Right ventricle myocardium superior (tissue), 1 donor: Measurements from ENCODE around the gene ANKRD31. TPM values are rescaled to one million over a fixed set of nuclear protein-coding genes. Genes with fewer than 3 reads are reported as not detected.
"Not testable (repeated sequence)": the region's sequence is repeated elsewhere in the genome, so short reads cannot be mapped to it uniquely, and the experiment has no call there.

Experiments used
- ATAC-seq: fragments of 200-7000 bp; cut with Tn5 transposase; one replicate; pipeline ENCODE4 v1.9.1; 2020; ENCODE audit warnings: mild to moderate bottlenecking; ENCODE audit not compliant: poor library complexity
- DNase-seq: peaks from one replicate; pipeline ENCODE4 v3.0.0-alpha.2; 2020
- intact Hi-C: fragments of 100-400 bp; cut with DNase I; formaldehyde crosslinking; loops from one replicate; pipeline ENCODE4 v1.11.2; 2022
- total RNA-seq: library from RNA; stranded (reverse); fragmentation: NEBNext Ultra II Directional; extraction: Animal tissue kit (Norgen Biotek cat#: 25700); gene quantifications from one replicate; pipeline ENCODE4 v1.2.1, GENCODE V29; 2021
- donor health status: DM: no; HTN: yes; CAD: no; lungs with severe emphysema.

ANKRD31 gene
- total RNA-seq, 1 donor from 2014 or later: 0.08 TPM

DNA sequence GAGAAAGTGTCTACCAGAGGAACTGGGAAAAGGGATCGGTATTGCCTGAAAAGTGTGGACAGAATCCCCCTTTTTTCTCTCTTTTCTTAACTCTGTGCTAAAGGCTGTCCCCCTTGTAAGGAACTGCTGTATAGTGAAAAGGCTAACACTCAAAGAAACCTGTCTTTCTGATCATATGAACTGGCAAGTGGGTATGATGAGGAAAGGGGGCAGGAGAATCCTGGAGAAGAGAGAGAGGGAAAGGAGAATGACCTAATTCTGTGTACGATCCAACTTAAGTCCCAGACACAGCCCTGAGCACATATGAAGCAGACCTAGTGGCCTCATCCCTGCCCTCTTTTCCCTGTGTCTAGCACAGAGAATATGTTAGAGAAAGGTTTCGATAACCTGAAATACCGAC is 967 bp downstream of the ANKRD31 start:
- no peak for DNase-seq

GRCh38 chr5:75234251-75234650 is 2.4 kb downstream of the ANKRD31 start:
- DNase-seq: no peak
- intact Hi-C loops: loop anchor here (10.0 kb wide), 1 partner anchor 451 kb away; no protein-coding TSS in a partner anchor
- ATAC-seq: no peak

More for the DNA sequence above, 967 bp downstream of the ANKRD31 start:
- ATAC-seq: no peak
- intact Hi-C loops: loop anchor here (2.0 to 10.0 kb wide), 2 partner anchors 101 to 449 kb away; partner anchors contain the start of gene HMGCR

GRCh38 chr5:75226916-75227315 is 9.8 kb downstream of the ANKRD31 start:
- ATAC-seq (no peak), DNase-seq (no peak)
- intact Hi-C loops: no loop called here

- DNase-seq (no peak), ATAC-seq (no peak)
- intact Hi-C loops: no loop called here
Measured at GRCh38 chr5:75225506-75225905, 11.2 kb downstream of the ANKRD31 start.

- intact Hi-C loops, ATAC-seq, DNase-seq: not testable (repeated sequence)
Measured at GRCh38 chr5:75220787-75221186, 15.9 kb downstream of the ANKRD31 start.

DNA sequence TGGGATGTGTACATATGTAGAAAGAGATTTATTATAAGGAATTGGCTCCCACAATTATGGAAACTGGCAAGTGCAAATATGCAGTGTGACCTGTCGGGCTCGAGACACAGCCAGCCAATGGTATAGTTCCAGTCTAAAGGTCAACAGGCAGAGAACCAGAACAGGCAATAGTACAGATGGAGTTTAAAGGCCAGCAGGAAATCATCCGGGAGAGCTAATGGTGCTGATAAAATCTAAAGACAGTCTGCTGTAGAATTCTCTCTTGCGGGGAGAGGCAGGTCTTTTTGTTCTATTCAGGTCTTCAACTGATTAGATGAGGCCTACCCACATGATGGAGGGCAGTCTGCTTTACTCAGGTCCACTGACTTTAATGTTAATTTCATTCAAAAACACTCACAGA is 21.8 kb downstream of the ANKRD31 start:
- no peak for DNase-seq
- intact Hi-C loops: no loop called here
- no peak for ATAC-seq

DNA sequence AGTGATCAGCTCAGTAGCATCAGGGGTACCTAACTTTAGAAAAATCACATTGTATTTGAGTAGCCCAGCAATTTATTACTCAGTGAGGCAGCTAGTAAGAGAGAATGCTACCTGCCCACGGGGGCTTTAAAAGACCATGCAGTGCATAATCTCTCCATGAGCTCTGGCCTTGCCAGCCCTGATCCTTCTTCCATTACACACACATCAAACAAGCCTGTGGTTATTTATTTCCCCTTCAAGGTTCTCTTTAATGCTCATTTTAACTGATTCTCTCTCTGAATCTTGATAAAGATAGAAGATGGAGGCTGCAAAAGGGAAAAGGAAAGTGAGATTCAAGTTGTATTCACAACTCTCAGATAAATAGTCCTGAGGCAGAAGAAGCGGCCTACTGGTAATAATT is 22.3 kb downstream of the ANKRD31 start:
- no peak for DNase-seq
- ATAC-seq: no peak
- intact Hi-C loops: no loop called here

DNA sequence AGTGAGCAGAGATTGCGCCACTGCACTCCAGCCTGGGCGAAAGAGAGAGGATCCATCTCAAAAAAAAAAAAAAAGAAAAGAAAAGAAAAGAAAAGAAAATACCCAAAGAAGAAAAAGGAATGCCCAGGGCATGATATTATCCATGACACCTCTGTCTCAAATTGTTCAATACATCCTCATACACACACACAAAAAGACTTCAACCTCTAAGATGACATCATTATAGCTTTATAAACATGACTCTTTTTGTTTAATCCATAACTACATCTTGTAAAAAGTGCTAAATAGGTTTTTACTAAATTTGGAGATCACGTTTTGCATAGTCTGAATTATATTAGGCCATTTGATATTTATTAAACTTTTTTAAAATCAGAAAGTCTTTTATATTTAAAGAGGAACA is 33.1 kb downstream of the ANKRD31 start:
- no peak for DNase-seq
- intact Hi-C loops: no loop called here
- no peak for ATAC-seq

GRCh38 chr5:75202935-75203334 is 33.7 kb downstream of the ANKRD31 start:
- no peak for DNase-seq
- ATAC-seq: no peak
- intact Hi-C loops: no loop called here

GRCh38 chr5:75200776-75201175 is 35.9 kb downstream of the ANKRD31 start:
- ATAC-seq (no peak), DNase-seq (no peak)
- intact Hi-C loops: no loop called here

- intact Hi-C loops: no loop called here
- ATAC-seq (no peak), DNase-seq (no peak)
Measured at GRCh38 chr5:75199946-75200345, 36.7 kb downstream of the ANKRD31 start.

DNA sequence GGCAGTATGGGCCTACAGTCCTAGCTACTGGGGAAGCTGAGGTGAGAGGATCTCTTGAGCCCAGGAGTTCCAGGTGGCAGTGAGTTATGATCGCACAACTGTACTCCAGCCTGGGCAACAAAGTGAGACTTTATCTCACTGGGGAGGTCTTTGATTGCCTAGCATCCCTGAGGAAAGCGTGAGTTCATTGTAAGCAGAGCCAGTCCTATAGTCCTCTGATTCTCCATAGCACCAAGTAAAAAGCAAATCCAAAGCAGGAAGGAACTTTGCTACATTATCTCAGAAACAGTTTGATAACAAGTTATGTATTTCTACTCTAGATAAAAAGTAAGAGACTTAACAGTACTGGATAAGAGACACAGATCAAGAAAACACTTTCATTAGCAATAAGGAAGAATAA is 37.6 kb downstream of the ANKRD31 start:
- ATAC-seq (no peak), DNase-seq (no peak)
- intact Hi-C loops: no loop called here

- DNase-seq: no peak
- intact Hi-C loops: no loop called here
Measured at GRCh38 chr5:75197745-75198144, 38.9 kb downstream of the ANKRD31 start.

GRCh38 chr5:75192804-75193203 is 43.9 kb downstream of the ANKRD31 start:
- intact Hi-C loops: no loop called here
- ATAC-seq: no peak
- DNase-seq: no peak

More at GRCh38 chr5:75197745-75198144, 38.9 kb downstream of the ANKRD31 start:
- ATAC-seq: no peak

- intact Hi-C loops: no loop called here
- DNase-seq (no peak), ATAC-seq (no peak)
Measured at GRCh38 chr5:75192264-75192663, 44.4 kb downstream of the ANKRD31 start.

GRCh38 chr5:75190227-75190626 is 46.5 kb downstream of the ANKRD31 start:
- DNase-seq: no peak
- intact Hi-C loops: no loop called here
- no peak for ATAC-seq

- intact Hi-C loops: no loop called here
- no peak for DNase-seq
- no peak for ATAC-seq
Measured at GRCh38 chr5:75189353-75189752, 47.3 kb downstream of the ANKRD31 start.

DNA sequence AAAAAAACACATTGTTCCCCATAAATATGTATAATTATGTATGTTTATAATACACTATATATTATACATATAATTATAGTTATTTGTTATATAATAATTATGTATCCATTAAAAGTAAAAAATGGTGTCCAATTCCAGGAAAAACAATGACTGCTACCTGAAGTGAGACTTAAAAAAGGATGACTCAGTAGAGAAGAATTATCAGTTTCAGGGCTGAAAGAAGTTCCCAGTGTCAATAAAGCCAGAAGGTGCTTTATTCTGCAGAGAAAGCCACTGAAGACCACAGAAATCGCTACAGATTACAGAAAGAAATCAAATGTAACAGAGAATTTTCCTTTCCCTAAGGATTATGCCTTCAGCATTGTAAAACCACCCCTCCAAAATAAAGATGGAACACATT is 50.9 kb downstream of the ANKRD31 start:
- intact Hi-C loops: no loop called here
- ATAC-seq (no peak), DNase-seq (no peak)

DNA sequence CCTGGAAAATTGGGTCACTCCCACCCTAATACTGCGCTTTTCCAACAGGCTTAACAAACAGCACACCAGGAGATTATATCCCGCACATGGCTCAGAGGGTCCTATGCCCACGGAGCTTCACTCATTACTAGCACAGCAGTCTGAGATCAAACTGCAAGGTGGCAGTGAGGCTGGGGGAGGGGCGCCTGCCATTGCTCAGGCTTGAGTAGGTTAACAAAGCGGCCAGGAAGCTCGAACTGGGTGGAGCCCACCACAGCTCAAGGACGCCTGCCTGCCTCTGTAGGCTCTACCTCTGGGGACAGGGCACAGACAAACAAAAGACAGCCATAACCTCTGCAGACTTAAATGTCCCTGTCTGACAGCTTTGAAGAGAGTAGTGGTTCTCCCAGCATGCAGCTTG is 60.7 kb downstream of the ANKRD31 start:
- DNase-seq, ATAC-seq, intact Hi-C loops: not testable (repeated sequence)

DNA sequence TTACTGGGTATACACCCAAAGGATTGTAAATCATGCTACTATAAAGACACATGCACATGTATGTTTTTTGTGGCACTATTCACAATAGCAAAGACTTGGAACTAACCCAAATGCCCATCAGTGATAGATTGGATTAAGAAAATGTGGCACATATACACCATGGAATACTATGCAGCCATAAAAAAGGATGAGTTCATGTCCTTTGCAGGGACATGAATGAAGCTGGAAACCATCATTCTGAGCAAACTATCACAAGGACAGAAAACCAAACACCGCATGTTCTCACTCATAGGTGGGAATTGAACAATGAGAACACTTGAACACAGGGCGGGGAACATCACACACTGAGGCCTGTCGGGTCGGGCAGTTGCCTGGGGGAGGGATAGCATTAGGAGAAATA is 61.8 kb downstream of the ANKRD31 start:
- DNase-seq, ATAC-seq, intact Hi-C loops: not testable (repeated sequence)

DNA sequence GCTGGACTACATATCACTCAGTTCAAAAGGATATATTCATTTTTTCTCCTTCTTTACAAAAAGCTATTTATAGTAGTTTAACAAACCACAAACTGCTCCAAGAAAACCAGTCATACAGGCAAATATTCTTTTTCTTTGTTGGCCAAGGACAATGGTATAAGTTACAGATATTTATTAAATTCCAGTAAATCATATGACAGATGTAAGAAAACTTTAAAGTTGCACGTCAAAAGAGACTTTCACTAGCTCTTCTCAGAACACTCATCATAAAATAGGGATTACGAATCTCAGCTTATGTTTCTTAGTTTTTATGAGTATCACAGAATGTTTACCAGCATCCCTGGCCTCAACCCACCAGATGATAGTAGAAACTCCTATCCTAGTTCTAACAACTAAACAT is 67.2 kb downstream of the ANKRD31 start:
- intact Hi-C loops: no loop called here
- no peak for ATAC-seq

More for the DNA sequence above, 67.2 kb downstream of the ANKRD31 start:
- DNase-seq: no peak
